Activated T-helper 1 cell treated with anti-CD3 and anti-CD28 coated beads, Interleukin-2, amount 50 U/mL, for 16 hours (primary cell): ENCODE data around the gene ATP9B.

Experiments
- DNase-seq, 2 donors: peaks; one replicate each; pipeline ENCODE4 v3.0.0-alpha.2; 2020; ENCODE audit warnings: low read depth in 1 of 2, low spot score in 1 of 2

Gene ATP9B

DNA sequence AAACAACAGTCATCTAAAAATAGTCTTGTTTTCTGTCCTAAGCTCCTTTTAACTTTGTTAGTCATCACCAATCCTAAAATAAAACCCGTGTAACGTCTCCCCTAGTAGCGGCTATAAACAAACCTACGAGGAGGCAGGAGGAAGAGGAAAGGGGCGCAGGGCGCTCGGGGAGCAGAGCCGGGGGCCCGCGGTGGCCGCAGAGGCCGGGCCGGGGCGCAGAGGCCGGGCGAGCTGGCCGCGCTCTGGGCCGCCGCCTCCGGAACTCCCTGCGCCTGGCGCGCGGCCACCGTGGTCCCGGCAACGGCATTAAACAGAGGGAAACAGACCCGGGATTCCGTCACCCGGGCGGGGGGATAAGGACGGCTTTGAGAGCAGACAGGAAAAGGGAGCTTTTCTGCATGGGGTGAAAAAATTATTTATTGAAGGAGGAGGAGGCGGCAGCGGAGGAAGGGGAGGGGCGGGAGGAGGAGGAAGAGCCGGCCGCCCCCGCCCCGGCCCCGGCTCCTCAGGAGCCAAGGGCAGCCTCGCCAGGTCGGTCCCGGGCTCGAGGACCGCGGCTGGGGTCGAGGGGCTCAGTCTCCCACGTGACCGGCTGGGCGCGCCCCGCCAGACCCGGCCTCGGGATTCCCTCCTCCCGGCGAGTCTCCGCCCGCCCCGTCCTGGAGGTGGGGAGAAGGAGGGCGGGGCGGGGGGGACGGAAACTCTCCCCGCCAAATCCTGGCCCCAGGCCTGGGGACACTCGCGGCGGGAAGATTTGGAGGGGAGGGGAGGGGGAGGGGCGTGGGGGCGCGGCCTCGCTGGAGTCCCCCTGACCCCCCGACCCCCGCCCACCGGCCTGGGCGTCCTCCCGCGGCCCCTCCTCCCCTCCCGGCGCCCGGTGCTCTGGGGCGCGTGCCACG is 324.7 kb downstream of the ATP9B start:
- DNase-seq, result no peak

DNA sequence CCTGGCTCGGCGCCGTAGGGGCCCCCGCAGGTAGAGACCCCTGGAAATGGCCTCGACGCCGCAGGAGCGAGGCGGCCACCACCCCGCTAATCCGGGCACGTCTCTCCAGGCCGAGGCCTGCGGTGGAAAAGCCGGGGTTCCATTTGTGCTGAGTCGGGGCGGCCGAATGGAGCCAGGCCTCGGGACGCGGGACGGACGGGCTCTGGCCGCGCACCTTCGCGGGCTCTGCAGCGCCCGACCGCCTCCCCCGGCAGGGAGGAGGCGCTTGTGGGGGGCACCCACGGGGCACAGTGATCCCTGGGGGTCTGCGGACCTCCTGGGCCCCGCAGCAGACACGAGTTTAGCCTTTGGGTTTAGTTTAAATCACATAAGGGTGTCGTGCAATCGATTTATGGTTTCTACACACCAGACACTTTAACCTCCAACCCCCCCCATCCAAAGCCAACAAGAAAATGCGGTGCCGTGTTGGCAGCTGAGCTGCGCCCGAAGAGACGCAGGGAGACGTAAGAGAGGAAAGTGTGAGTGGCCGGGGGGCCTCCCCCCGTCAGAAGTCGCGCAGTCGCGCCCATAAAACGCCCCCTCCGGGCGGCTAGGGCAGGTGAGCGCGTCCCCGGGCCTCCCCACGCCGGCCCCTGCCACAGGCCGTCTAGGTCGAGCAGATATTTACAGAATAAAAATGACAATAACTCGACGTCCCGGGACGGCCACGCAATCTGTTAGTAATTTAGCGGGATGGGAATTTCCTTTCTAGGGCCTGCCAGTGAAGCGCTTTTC is 325.5 kb downstream of the ATP9B start:
- DNase-seq, result peak in 1 of 2 donors; percentile 55

GRCh38 chr18:79395308-79395640 is 326.1 kb downstream of the ATP9B start:
- no peak for DNase-seq

- peak in 1 of 2 donors; percentile 73 for DNase-seq
Measured at GRCh38 chr18:79395761-79396404, 326.7 kb downstream of the ATP9B start, which contains the start of gene NFATC1. Gene NFATC1 (plus strand): TSS chr18:79395930. CDS start chr18:79396225, 295 bp downstream.

DNA sequence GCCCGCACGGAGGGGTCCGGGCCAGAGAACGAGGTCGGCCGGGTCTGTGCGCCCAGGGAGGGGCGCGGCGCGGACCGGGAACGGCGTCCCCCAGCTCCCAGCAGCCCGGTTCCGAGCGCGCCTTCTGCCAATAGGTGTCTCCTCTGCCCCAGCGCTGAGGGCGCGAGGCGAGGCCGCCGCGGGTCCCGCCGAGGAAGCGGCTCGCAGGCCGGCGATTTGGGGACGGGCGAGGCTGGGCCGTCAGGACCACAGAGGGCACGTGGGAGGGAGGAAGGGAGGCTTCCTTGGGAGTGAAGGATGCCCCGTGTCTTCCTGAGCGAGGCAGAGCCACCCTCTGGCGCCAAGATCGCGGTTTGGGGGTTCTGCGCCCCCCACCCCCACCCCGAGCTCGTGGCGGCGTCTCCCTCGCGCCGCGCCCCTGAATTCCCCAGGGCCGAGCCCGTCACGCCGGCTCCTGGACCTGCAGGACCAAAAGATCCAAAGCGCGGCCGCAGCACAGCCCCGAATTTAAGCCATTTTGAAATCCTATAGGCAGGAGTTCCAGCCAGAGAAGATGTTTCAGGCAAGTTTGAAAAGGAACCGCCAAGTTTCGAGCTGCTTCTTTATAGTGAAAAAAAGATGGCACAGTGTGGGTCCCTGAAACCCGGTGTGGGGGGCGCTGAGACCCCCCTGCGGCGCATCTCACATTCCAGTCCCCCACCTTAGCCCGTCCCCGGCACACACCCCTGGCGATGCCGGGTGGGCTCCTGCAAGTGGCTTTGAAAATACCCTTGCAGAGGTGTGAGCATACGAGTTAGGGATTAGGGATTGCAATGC is 327.4 kb downstream of the ATP9B start:
- DNase-seq, result no peak

GRCh38 chr18:79397247-79397829 is 328.1 kb downstream of the ATP9B start:
- DNase-seq, result no peak

- DNase-seq, result no peak
Measured at GRCh38 chr18:79397830-79398761, 328.9 kb downstream of the ATP9B start.

DNA sequence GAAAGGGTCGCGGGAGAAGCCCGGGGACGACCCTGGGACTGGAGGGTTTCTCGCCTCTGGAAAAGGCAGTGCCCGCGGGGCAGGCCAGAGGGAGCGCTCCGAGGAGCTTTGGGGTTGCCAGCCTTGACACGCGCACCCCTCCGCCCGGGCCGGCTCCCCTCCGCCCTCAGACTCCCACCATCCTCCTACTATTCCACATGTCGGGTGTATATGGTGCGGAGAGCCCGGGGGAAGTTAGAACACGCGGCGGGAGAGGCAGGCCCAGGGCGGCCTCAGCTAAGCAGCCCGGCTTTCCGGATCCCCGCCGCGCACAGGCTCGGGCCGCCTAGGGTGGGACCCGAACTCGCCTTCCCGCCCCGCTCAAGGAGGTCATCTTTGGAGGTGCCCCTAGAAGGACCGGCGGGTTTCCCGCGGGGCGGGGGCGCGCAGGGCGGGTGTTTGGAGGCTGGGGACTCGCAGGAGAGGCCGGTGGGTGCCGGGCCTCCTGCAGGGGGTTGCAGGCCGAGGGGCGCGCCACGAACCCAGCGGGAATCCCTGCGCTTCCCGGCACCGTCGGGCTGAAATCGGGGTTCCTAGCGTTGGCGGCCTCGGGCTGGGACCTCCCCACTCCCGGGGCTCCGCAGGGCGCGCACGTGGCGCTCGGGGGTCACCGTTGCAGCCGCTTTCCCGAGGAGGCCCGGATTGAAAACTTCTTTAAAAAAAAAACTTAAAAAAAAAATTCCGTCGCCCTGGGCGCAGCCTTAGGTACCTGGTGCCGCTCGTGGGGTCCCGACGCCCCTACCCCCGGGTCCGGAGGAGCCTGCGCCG is 330.3 kb downstream of the ATP9B start:
- no peak for DNase-seq

GRCh38 chr18:79400091-79400590 is 330.9 kb downstream of the ATP9B start:
- DNase-seq, result peak in 1 of 2 donors; percentile 50

- DNase-seq, result no peak
Measured at GRCh38 chr18:79400591-79401381, 331.6 kb downstream of the ATP9B start.

GRCh38 chr18:79401494-79402208 is 332.5 kb downstream of the ATP9B start:
- DNase-seq, result no peak

DNA sequence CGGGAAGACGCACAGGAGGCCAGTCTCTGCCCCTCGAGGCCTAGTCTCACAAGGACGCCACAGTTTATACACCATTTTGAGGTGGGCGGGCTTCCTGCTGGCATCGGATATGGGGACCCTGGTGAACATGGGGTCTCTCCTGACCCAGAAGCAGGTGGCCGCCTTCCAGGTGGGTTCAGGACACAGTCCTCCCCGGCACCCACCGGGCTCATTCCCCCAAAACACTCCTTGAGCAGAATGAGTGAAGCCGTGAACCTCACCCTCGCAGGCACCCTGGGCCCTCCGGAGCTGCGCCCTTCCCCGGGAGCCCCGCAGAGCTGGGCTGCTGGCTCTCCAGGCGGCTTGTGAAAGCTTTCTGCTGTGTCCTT is 333.0 kb downstream of the ATP9B start:
- no peak for DNase-seq

DNA sequence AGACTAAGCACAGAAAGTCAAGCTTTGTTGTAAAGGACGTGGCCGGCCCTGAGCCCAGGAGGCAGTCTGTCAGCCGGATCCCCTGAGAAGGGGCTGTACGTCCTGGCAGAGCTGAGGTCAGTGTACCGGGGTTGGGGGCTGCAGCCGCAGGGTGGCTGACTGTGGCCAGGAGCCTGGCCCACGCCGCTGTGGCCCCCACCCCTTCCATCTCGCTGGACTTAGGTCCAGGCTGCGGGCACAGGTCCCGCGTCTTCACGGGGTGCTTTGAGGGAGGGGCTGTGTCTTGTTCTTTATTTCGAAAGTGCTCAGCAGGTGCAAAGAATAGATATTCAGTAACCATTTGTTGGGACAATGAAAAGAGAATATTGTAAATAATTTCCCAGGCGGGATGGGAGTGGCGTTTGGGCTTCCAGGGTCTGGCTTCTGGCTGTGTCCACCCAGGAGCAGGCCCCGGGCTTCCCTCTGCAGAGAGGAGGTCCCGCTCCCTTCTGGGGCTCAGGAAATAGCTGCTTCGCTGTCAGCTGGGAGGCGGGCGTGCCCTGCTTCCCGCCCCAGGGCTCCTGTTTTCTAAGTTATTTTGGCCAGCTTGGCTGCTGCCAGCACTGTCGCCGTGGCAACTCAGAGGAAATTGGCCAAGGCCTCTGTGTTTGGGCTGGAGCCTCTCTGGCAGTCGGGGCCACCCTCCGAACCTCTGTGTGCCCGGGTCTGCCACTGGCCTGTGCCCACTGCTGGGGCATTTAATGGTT is 334.0 kb downstream of the ATP9B start:
- DNase-seq, result no peak

DNA sequence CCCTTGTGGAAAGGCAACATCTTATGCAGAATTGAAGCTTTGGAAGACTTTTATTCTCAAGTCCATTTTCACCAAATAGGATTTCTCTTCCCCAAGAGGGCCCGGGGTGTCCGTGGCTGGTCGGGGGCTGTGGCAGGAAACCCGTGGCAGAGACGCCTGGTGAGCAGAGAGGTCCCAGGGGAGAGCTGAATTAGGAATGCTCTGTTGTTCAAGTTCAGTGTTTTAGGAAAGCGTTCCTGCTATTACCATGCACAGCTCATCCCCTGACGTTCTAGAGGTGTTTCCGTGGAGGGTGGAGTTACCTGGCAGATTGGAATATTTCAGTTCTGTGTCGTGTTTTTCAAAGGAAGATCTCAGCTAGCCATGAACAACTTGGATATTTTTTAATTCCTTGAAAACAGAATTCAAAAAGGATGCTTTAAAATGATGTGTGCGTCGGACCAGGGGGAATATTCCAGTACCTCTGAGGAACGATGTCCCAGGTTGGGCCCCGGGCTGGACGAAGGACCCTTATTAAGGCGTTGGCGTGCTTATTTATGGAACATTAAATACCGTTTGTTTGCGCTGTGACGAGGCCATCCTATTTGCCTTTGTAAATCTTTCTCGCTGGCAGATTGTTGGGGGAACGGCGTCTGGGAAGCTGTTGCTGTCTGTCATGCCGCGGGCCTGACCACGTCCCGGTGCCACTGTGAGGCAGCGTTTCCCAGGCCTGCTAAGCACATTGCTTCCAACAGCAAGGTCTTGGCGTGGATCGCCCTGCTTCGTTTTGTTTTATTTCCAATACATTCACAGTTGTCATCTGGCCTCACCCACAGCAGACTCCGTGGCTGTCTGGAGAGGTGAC is 334.8 kb downstream of the ATP9B start:
- DNase-seq, result no peak

DNA sequence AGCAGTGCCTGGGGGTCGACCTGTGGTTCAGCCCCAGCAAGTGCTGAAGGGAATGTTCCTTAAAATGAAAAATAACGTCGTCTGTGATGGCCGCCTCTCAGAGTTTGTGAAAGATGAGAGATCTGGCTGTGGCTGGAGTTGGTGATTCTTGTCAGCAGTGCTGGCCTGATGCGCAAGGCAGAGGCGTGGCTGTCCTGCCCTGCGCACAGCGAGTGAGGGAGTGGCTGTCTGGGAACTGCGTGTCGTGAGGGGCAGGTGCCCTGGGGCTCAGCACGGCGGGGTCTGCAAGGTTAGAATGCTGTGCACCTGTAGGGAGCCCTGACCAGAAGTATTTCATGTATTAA is 335.3 kb downstream of the ATP9B start:
- DNase-seq, result no peak
